IPS DF 4.7 (cell line): ENCODE results near the gene NABP2.
"Not testable (repeated sequence)": the region's sequence is repeated elsewhere in the genome, so short reads cannot be mapped to it uniquely, and the experiment has no call there.

ENCODE experiments used
- DNase-seq: peaks from one replicate; pipeline ENCODE4 v3.0.0-alpha.2; 2013; ENCODE audit warnings: low spot score; ENCODE audit errors: extremely low read depth

NABP2 gene

DNA sequence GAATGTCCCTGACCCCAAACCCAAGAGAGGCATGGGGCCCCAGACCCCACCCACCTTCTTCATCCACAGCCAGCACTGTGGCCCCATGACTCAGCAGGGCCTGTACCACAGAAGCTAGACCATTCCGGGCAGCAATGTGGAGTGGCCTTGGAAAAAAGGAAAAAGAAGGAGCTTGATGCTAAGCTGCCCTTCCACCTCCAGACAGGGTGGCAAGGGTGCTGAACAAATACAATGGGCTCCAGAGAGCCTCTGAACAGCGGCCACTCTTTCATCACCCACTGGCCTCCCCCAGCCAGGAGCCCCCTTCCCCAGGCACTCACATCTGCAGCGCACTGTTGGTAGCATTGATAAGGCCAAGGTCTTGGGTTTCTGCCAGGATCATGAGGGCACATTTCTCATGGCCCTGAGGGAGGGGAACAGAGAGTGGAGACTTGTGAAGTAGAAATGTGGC, 19.6 kb downstream of the NABP2 start:
- no peak for DNase-seq

GRCh38 chr12:56244494-56244893, 20.4 kb downstream of the NABP2 start:
- DNase-seq: no peak

DNA sequence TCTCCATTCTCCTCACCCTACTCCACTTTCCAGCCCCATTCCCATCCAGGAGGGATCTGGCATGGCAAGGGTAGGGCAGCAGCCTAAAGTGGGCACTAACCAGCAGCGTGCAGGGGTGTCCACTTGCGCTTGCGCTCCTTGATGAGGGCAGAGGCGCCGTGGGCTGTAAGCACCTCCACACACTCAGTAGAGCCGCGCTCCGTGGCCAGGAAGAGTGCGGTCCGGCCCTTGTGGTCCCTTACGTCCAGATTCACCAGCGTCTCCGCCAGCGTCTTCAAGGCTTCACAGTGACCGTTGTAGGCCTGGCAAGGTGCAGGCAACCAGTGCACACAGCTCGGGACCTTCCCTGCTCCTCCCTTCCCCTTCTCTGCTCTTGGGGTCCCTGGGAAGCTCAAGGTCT, 23.8 kb downstream of the NABP2 start:
- DNase-seq: no peak

GRCh38 chr12:56248711-56249110, 24.6 kb downstream of the NABP2 start:
- DNase-seq: no peak

- DNase-seq: no peak
These were observed 28.5 kb downstream of the NABP2 start for GRCh38 chr12:56252649-56253048.

DNA sequence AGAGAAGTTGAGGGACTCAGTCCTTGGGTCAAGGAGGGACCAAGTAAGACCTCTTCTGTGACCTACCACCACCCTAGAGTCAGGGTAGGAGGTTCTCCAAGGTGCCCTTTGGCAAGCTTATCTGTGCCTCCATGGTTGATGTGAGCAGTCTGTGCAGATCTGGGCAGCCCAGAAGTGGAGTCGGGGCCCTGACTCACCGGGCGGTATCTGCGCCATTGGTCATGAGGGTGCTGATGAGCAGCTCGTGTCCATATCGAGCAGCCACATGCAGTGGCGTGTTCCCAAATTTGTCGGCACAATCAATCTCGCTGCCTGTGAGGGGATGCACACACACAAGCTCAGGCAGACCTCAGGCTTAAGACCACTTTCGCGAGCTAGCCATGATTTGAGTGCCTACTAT, 28.9 kb downstream of the NABP2 start:
- no peak for DNase-seq

DNA sequence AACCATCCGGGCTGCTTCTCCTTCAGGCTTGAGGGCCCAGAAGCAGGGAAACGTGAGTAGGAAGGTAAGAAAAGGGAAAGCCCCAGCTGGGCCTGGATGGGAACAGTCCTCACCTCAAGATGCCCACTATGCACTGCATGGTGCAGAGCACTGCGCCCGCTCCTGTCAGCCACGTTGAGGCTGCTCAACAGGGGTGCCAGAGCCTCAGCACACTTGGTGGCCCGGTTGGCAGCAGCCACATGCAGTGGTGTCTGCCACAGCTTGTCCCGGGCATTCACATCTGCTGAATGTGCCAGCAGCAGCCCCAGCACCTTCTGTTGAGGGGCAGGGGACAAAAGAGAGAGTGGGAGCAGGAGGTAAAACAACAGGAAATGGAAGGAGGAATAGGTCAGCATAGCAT, 31.5 kb downstream of the NABP2 start:
- no peak for DNase-seq

DNA sequence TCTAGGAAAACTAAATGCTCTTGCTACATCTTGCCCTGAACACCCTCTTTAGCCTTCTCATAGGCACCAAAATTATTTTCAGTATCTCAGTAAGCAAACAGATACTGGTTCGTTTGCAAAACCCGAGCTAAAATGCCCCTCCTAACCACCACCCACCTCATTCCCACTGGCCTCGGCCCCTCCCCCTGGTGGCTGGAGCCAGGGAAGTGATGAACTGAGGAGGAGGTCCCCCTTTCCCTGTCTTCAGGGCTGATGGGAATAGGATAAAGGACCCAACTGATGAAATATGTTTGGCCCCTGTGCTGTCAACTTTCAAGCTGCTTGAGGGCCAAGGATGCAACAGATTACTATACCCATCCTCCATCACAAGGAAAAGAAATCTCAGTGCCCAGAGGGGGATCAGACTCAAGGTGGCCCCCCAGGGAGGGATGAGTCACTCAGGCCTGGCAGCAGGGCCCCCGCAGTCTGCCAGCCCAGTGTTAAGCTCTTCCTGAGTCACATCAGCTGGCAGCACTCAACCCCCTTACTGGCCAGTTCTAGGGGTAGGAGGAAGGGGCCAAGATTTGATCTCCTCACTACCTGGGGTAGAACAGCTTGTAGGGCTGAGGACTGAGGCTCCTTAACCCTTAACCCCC, 32.3 kb downstream of the NABP2 start:
- no peak for DNase-seq

- no peak for DNase-seq
These were observed 32.9 kb downstream of the NABP2 start for GRCh38 chr12:56257071-56257470.

GRCh38 chr12:56257491-56258067, 33.4 kb downstream of the NABP2 start:
- DNase-seq: no peak

GRCh38 chr12:56258068-56258819, 34.1 kb downstream of the NABP2 start, which contains the start of gene ANKRD52:
Gene ANKRD52, minus strand, starts transcription at chr12:56258384. Its CDS starts 115 bp downstream, at chr12:56258269.
- no peak for DNase-seq

GRCh38 chr12:56258820-56259183, 34.7 kb downstream of the NABP2 start:
- DNase-seq: no peak

DNA sequence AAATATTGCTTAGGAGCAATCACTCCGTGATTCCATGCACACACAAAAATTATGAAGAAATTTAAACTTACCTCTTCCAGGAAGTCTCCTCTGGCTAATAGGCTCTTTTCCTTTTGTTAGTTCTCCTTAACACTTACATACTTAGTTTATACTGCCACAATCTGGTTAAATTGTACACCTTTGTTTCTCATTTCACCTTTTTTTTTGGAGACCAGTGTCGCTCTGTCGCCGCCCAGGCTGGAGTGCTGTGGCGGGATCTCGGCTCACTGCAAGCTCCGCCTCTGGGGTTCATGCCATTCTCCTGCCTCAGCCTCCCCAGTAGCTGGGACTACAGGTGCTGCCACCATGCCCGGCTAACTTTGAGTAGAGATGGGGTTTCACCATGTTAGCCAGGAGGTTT, 36.2 kb downstream of the NABP2 start:
- no peak for DNase-seq

GRCh38 chr12:56260921-56261320, 36.8 kb downstream of the NABP2 start:
- no peak for DNase-seq

GRCh38 chr12:56261503-56262232, 37.5 kb downstream of the NABP2 start:
- DNase-seq: no peak

DNA sequence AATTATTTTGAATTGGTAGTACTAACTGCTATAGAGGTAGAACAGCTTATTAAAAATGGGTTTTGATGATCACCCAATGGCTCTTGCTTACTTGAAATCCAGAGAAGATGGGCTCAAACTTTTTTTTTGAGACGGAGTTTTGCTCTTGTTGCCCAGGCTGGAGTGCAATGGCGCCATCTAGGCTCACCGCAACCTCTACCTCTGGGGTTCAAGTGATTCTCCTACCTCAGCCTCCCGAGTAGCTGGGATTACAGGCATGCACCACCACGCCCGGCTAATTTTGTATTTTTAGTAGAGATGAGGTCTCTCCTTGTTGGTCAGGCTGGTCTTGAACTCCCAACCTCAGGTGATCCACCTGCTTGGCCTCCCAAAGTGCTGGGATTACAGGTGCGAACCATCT, 38.8 kb downstream of the NABP2 start:
- DNase-seq: not testable (repeated sequence)

DNA sequence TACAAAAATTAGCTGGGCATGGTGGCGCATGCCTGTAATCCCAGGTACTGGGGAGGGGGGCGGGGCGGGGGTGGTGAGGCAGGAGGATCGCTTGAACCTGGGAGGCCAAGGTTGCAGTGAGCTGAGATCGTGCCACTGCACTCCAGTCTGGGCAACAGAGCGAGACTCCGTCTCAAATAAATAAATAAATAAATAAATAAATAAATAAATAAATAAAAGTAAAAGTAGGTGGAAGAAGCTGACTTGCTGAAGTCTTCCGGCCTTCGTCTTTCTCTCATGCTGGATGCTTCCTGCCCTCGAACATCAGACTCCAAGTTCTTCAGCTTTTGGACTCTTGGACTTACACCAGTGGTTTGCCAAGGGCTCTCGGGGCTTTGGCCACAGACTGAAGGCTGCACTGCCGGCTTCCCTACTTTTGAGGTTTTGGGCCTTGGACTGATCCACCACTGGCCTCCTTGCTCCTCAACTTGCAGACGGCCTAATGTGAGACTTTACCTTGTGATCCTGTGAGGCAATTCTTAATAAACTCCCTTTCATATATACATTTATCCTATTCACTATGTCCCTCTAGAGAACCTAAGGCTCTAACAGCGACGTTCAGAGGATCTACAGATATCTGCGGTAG, 42.0 kb downstream of the NABP2 start:
- not testable (repeated sequence) for DNase-seq

GRCh38 chr12:56266693-56267442, 42.7 kb downstream of the NABP2 start, which contains the start of gene COQ10A:
Gene COQ10A, plus strand, starts transcription at chr12:56266942. Its CDS starts 177 bp downstream, at chr12:56267119.
- DNase-seq: peak; percentile 95

DNA sequence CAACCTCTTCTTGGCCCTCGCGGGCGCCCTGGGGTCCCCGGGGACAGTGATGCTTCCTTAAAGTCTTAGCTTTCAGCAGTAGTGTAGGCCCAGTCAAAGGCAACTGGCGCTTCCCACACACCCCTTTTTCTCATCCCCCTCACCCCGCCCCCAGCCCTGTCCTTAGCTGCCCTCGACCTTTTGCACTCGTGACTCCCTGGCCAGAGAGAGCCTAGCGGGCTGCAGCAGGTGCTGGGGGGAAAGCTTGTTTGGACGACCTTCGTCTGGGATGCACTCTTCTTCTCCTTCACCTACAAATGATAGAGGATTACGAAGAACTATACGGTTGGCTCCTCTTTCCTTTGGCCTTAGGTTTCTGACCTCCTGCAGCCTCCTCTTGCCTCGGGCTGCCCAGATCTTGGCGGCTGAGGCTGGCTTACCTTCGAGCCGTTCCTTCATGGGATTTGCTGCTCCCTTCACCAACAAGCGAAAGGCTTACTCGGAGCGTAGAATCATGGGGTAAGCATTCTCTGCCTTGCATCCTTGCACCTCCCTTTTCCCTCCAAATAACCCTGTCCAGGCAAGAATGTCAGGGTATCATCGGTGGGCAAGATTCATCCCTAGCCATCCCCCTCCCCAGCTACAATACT, 43.4 kb downstream of the NABP2 start:
- no peak for DNase-seq

GRCh38 chr12:56271031-56271430, 46.9 kb downstream of the NABP2 start:
- no peak for DNase-seq
